Bronchus fibroblast of lung (primary cell): ENCODE results near the gene ZNF215. TPM values are rescaled to one million over a fixed set of nuclear protein-coding genes. Genes with fewer than 3 reads are reported as not detected.

ENCODE experiments used
- total RNA-seq: library from RNA; depleted of rRNA; stranded (reverse); fragments of >200 nt; gene quantifications from 2 replicates; pipeline ENCODE4 v1.2.3, GENCODE V29; 2015

Gene ZNF215
- total RNA-seq, result 2.1 and 3.2 TPM in 2 replicates

GRCh38 chr11:6926208-6927029 lies at the start of gene ZNF215:
TSS of gene ZNF215 (plus strand) at chr11:6926426. CDS start at chr11:6932273, 5,847 bp downstream.

GRCh38 chr11:6892400-6892799 lies 33.8 kb upstream of the ZNF215 start, which contains the start of gene OR2D2:
TSS of gene OR2D2 (minus strand) at chr11:6892500. CDS start at chr11:6892500, 0 bp downstream.

GRCh38 chr11:6920702-6921101 lies 5.5 kb upstream of the ZNF215 start, which contains the start of gene OR2D3:
TSS of gene OR2D3 (plus strand) at chr11:6921002. CDS start at chr11:6921002, 0 bp downstream.

Other genes starting within 250 kb of the ZNF215 start
- gene MRPL17, start 243.1 kb upstream of the ZNF215 start, total RNA-seq, result 87.6 and 94.3 TPM in 2 replicates
- under 0.01 and 0.15 TPM in 2 replicates for gene OR2AG2, start 154.4 kb upstream of the ZNF215 start, total RNA-seq
- not detected in 2 replicates for gene OR2AG1, start 143.4 kb upstream of the ZNF215 start, total RNA-seq
- not detected in 2 replicates for gene OR6A2, start 126.7 kb upstream of the ZNF215 start, total RNA-seq
- not detected in 2 replicates for gene OR10A5, start 80.7 kb upstream of the ZNF215 start, total RNA-seq
- not detected in 2 replicates for gene OR10A2, start 63.4 kb upstream of the ZNF215 start, total RNA-seq
- not detected in 2 replicates for gene OR10A4, start 49.8 kb upstream of the ZNF215 start, total RNA-seq
- gene OR2D2, start 33.9 kb upstream of the ZNF215 start, total RNA-seq, result not detected in 2 replicates
- gene OR2D3, start 5.4 kb upstream of the ZNF215 start, total RNA-seq, result not detected in 2 replicates
- 0.89 and 1.8 TPM in 2 replicates for gene ZNF214, start 93.9 kb downstream of the ZNF215 start, total RNA-seq
- gene NLRP14, start 94.1 kb downstream of the ZNF215 start, total RNA-seq, result not detected in 2 replicates
- not detected in 2 replicates for gene RBMXL2, start 162.6 kb downstream of the ZNF215 start, total RNA-seq